ENCODE results near the gene RESF1.

RESF1 gene

DNA sequence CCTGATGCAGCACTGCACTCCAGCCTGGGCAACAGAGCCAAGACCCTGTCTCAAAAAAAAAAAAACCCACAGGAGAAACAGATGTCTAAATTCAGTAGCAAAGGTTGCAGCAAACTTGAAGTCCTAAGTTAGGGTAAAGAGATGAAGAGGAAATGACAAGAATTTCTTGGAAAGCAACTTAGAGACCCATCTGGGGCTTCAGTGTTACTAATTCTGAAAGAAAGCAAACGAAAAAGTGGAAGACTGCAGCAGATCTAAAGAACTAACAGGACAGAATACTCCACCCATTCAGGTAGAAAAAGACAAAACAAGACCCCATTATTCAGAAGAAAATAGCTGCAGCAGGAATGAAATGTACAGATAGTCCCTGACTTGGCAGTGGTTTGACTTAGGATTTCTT, 31.9 kb downstream of the RESF1 start:
- TF ChIP-seq CTCF (conservative IDR thresholded peaks at IDR 0.05; ENCODE audit: low read depth, low read length), result no peak
- no peak overlapping the region for H3K4me3 ChIP-seq (ENCODE audit: low read length)
- no peak for DNase-seq (ENCODE audit: low read depth)

DNA sequence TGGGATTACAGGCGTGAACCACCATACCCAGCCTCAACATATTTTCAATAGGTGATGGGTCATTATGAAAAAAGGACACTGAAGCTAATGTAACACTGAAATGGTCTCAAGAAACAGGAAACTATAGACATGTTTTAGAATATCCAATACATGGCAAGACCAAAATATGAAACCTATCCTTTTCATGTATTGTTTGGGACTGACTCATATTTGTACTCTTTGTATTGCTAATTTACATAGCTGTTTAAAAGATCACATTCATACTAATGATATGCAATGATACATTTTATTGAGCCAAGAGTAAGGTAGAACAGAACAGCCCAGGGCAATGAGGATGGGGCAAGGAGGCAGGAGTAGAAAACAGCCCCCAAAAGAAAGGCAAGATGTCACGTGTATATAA, 32.6 kb downstream of the RESF1 start:
- TF ChIP-seq CTCF (conservative IDR thresholded peaks at IDR 0.05; ENCODE audit: low read depth, low read length), result no peak
- no peak for DNase-seq (ENCODE audit: low read depth)
- no peak overlapping the region for H3K4me3 ChIP-seq (ENCODE audit: low read length)

DNA sequence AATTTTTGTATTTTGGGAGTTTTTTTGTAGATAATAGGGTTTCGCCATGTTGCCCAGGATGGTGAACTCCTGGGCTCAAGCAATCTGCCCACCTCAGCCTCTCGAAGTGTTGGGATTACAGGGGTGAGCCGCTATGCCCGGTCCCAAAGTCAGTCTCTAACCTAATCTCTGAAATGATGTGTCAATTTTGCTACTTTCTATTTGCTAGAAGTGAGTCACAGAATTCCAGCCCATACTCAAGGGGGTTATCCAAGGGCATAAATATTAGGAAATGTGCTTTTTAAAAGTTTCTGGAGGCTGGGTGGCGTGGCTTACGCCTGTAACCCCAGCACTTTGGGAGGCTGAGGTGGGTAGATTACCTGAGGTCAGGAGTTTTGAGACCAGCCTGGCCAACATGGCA, 40.5 kb downstream of the RESF1 start:
- TF ChIP-seq CTCF (conservative IDR thresholded peaks at IDR 0.05; ENCODE audit: low read depth, low read length), result no peak
- H3K4me3 ChIP-seq (ENCODE audit: low read length), result no peak overlapping the region
- DNase-seq (ENCODE audit: low read depth), result no peak

DNA sequence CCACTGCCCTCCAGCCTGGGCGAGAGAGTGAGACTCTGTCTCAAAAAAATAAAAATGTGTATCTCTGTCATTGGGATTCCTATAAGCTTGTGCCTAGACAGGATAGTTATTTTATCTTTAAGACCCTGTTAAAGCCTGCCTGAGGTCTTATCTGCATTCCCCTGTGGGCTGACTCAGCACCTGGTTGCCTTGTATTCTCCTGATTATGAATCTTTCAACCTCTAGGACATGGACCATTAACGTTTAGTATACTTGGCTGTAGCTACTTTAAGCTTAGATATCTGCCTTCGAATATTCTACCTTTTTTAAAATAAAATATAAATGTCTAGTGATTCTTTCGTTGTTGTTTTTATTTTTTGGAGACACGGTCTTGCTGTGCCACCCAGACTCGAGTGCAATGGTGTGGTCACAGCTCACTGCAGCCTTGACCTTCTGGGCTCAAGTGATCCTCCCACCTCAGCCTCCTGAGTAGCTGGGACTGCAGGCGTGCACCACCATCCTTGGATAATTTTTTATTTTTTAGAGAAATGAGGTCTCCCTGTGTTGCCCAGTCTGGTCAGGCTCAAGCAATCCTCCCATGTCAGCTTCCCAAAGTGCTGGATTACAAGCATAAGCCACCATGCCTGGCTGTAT, 41.3 kb downstream of the RESF1 start:
- TF ChIP-seq CTCF (conservative IDR thresholded peaks at IDR 0.05; ENCODE audit: low read depth, low read length), result no peak
- no peak overlapping the region for H3K4me3 ChIP-seq (ENCODE audit: low read length)
- no peak for DNase-seq (ENCODE audit: low read depth)

DNA sequence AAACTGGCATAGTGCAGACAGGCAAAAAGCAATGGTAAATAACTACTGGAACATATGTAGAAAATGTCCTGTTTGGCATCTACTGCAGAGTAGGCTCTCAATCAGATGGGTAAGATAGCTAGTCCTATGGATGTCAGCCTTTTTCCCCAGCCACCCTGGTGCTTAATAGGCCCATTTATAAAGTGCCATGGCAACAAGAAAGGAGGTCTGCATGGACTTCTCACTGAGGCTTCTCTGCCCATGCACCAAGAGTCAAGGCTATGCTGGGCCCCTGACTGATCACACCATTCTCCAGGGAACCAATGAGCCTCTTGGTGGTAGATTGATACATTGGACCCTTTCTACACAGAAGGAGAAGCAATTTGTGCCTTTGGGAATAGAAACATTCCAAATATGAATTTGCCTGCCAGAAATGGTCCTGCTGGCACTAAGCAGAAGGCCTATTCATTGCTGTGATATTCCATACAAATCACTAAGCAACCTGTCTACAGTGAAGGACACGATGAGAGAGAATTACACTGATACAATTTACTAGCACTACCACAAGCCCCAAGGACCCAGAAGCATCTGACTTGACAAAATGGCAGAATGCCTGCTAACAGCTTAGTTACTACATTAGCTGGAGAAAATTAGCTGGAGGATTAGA, 43.8 kb downstream of the RESF1 start:
- H3K4me3 ChIP-seq (ENCODE audit: low read length), result no peak overlapping the region
- TF ChIP-seq CTCF (conservative IDR thresholded peaks at IDR 0.05; ENCODE audit: low read depth, low read length), result no peak
- DNase-seq (ENCODE audit: low read depth), result no peak

- DNase-seq (ENCODE audit: low read depth), result no peak
- no peak for TF ChIP-seq CTCF (conservative IDR thresholded peaks at IDR 0.05; ENCODE audit: low read depth, low read length)
- no peak overlapping the region for H3K4me3 ChIP-seq (ENCODE audit: low read length)
These were observed 44.4 kb downstream of the RESF1 start for GRCh38 chr12:32003654-32004053.

- DNase-seq (ENCODE audit: low read depth), result no peak
- no peak for TF ChIP-seq CTCF (conservative IDR thresholded peaks at IDR 0.05; ENCODE audit: low read depth, low read length)
- H3K4me3 ChIP-seq (ENCODE audit: low read length), result no peak overlapping the region
These were observed 46.4 kb downstream of the RESF1 start for GRCh38 chr12:32005496-32006125.
